K562 (cell line): ENCODE measurements around the gene ZNF692. TPM values are rescaled to one million over a fixed set of nuclear protein-coding genes. Genes with fewer than 3 reads are reported as not detected.

Source experiments
- ARID4B ChIP-seq: sonication (generic); formaldehyde crosslinking; IDR thresholded peaks from 2 replicates; pipeline ENCODE4 v1.8.0; 2022; ENCODE audit warnings: mild to moderate bottlenecking, missing genetic modification reagents
- CHD2 ChIP-seq: IDR thresholded peaks from 2 replicates; pipeline ENCODE4 v1.6.1; 2011; ENCODE audit warnings: low read depth, low read length
- DMBX1 ChIP-seq: fragments of 250-450 bp; sonication (Bioruptor Pico); IDR thresholded peaks from 2 replicates; pipeline ENCODE4 v1.8.0; 2022; ENCODE audit warnings: inconsistent platforms, mild to moderate bottlenecking, moderate library complexity, borderline replicate concordance
- ELF2 ChIP-seq: fragments of 250-450 bp; sonication (Bioruptor Pico); IDR thresholded peaks from 2 replicates; pipeline ENCODE4 v1.5.0; 2021; ENCODE audit warnings: mild to moderate bottlenecking
- HDAC8 ChIP-seq: fragments of 450-650 bp; IDR thresholded peaks from 2 replicates; pipeline ENCODE4 v1.6.1; 2016; ENCODE audit warnings: mild to moderate bottlenecking, missing genetic modification characterization, moderate library complexity, missing compliant biosample characterization
- HES1 ChIP-seq: fragments of 450-650 bp; IDR thresholded peaks from 2 replicates; pipeline ENCODE4 v1.6.1; 2016; ENCODE audit warnings: low read depth, mild to moderate bottlenecking, moderate library complexity
- HNRNPH1 ChIP-seq: fragments of 200-400 bp; formaldehyde crosslinking; optimal IDR thresholded peaks from 2 replicates; pipeline ENCODE3; 2017; ENCODE audit warnings: low read depth, mild to moderate bottlenecking, low read length, moderate library complexity
- L3MBTL2 ChIP-seq: fragments of 450-650 bp; IDR thresholded peaks from 2 replicates; pipeline ENCODE4 v1.6.1; 2016; ENCODE audit warnings: mild to moderate bottlenecking, moderate library complexity
- MYC ChIP-seq, 2 experiments: fragments of 250-450 bp in 1 of 2; sonication (Bioruptor Pico) in 1 of 2; IDR thresholded peaks; 2 replicates each; pipeline versions ENCODE4 v1.5.1 to v1.6.1; 2012 to 2021; ENCODE audit warnings: low read depth in 2 of 2, borderline replicate concordance in 1 of 2, improper control_type of control experiment in 1 of 2, low read length in 1 of 2, mild to moderate bottlenecking in 1 of 2, moderate library complexity in 1 of 2
- NCOA6 ChIP-seq: fragments of 450-650 bp; IDR thresholded peaks from 2 replicates; pipeline ENCODE4 v1.6.1; 2017; ENCODE audit warnings: mild to moderate bottlenecking
- NFRKB ChIP-seq: fragments of 450-650 bp; IDR thresholded peaks from 2 replicates; pipeline ENCODE4 v1.6.1; 2016; ENCODE audit warnings: low read depth
- NKRF ChIP-seq: fragments of 450-650 bp; IDR thresholded peaks from 2 replicates; pipeline ENCODE4 v1.6.1; 2016; ENCODE audit warnings: borderline replicate concordance
- PKNOX1 ChIP-seq: fragments of 450-650 bp; IDR thresholded peaks from 2 replicates; pipeline ENCODE4 v1.6.1; 2016
- TAL1 ChIP-seq: fragments of 450-650 bp; IDR thresholded peaks from 2 replicates; pipeline ENCODE4 v1.6.1; 2016; ENCODE audit warnings: mild to moderate bottlenecking
- ZNF217 ChIP-seq: sonication (generic); formaldehyde crosslinking; IDR thresholded peaks from 2 replicates; pipeline ENCODE4 v1.8.0; 2022; ENCODE audit warnings: mild to moderate bottlenecking, missing genetic modification reagents
- ZNF24 ChIP-seq: fragments of 450-650 bp; IDR thresholded peaks from 2 replicates; pipeline ENCODE4 v1.6.1; 2016
- ZNF668 ChIP-seq: fragments of 250-450 bp; sonication (Bioruptor Pico); IDR thresholded peaks from 2 replicates; pipeline ENCODE4 v1.8.0; 2022; ENCODE audit warnings: mild to moderate bottlenecking, inconsistent platforms
- ZNF76 ChIP-seq: fragments of 250-450 bp; sonication (Bioruptor Pico); IDR thresholded peaks from 2 replicates; pipeline ENCODE4 v1.4.0; 2020; ENCODE audit warnings: mild to moderate bottlenecking, moderate library complexity, borderline replicate concordance
- polyA plus RNA-seq, 8 experiments: library from polyadenylated mRNA; depleted of rRNA in 4 of 8; stranded (reverse) in 5 of 8; unstranded in 3 of 8; fragments of >200 nt; fragmentation: Nextera tagmentation in 2 of 8; fragmentation: Illumina TruSeq in 1 of 8; extraction: Ambion mirVana in 2 of 8; extraction: Trizol in 1 of 8; gene quantifications; 2 replicates each; pipeline versions ENCODE4 v1.2.1 to v1.2.3, GENCODE V29; 2011 to 2014; ENCODE audit warnings: inconsistent platforms in 1 of 8, missing spikeins in 1 of 8
- total RNA-seq, 7 experiments: library from RNA; depleted of rRNA in 6 of 7; stranded (reverse); fragments of >200 nt in 6 of 7; fragmentation: Illumina TruSeq in 2 of 7; extraction: Trizol in 2 of 7; gene quantifications; 2 replicates each; pipeline versions ENCODE4 v1.2.1 to v1.2.3, GENCODE V29; 2011 to 2021; ENCODE audit warnings: low replicate concordance in 1 of 7

Gene ZNF692
- total and polyA plus RNA-seq, 9 of the 15 experiments (the other 6 are each of a cell fraction or from before 2014, with no cell fraction given): 8.4 to 143 (median 55.9) TPM

- 0 out of 2 replicates have a peak, but pooled peaks have one; percentile 2 for TF ChIP-seq TAL1
- no peak for TF ChIP-seq ZNF76 (CRISPR knock-in tag)
- TF ChIP-seq MYC (IDR thresholded peaks at IDR 0.05; ENCODE audit: low read depth, low read length): no peak
- TF ChIP-seq MYC (CRISPR knock-in tag; IDR thresholded peaks at IDR 0.05; ENCODE audit: borderline replicate concordance, low read depth): no peak
- TF ChIP-seq L3MBTL2: peak; percentile 72
- no peak for TF ChIP-seq ARID4B (CRISPR knock-in tag)
- no peak for TF ChIP-seq ELF2
- TF ChIP-seq CHD2: no peak
- peak; percentile 95 for TF ChIP-seq ZNF24
- TF ChIP-seq HES1: no peak
- no peak for TF ChIP-seq NKRF
- TF ChIP-seq PKNOX1: peak; percentile 34; the same call in 1 of the 2 replicates
- no peak for TF ChIP-seq HNRNPH1
- no peak for TF ChIP-seq HDAC8
- no peak for TF ChIP-seq ZNF217
- peak; percentile 59; the same call in 1 of the 2 replicates for TF ChIP-seq ZNF668
- TF ChIP-seq NFRKB: 0 out of 2 replicates have a peak, but pooled peaks have one; percentile 21
- peak; percentile 17; the same call in 1 of the 2 replicates for TF ChIP-seq NCOA6
- 0 out of 2 replicates have a peak, but pooled peaks have one; percentile 12 for TF ChIP-seq DMBX1 (CRISPR knock-in tag)
These were observed 45.7 kb upstream of the ZNF692 start (continued) for GRCh38 chr1:248904437-248905216.
